Measurements from ENCODE around the gene BCLAF1.

The BCLAF1 gene

GRCh38 chr6:136274062-136274461 is 15.6 kb downstream of the BCLAF1 start:
- Histone ChIP-seq H3K36me3 (ENCODE audit: insufficient read depth) (peaks cover 15% of the 10 kb centered on the region), H3K79me2 (ENCODE audit: insufficient read depth, low read depth) (peaks cover 71% of the 10 kb centered on the region), H3K9ac (no peak overlapping the region), H4K20me1 (ENCODE audit: insufficient read depth) (0 out of 2 replicates have a peak, but pooled peaks cover 11% of the 10 kb centered on the region), H3K27me3 (ENCODE audit: insufficient read depth, low read depth) (no peaks in the 10 kb centered on the region), H2AFZ (ENCODE audit: low read depth) (no peak overlapping the region), H3K4me3 (IDR thresholded peaks at IDR 0.05; ENCODE audit: insufficient read depth, low read depth, low read length) (no peak overlapping the region), H3K4me2 (no peak overlapping the region), H3K27ac (no peak overlapping the region), H3K4me1 (ENCODE audit: low read depth, poor library complexity, severe bottlenecking) (no peaks in the 10 kb centered on the region)
- no peak for TF ChIP-seq CTCF (conservative IDR thresholded peaks at IDR 0.05; ENCODE audit: low read depth, low read length)

- Histone ChIP-seq H3K4me1 (ENCODE audit: low read depth, poor library complexity, severe bottlenecking) (no peaks in the 10 kb centered on the region), H3K9ac (no peak overlapping the region), H3K27me3 (ENCODE audit: insufficient read depth, low read depth) (no peaks in the 10 kb centered on the region), H3K79me2 (ENCODE audit: insufficient read depth, low read depth) (peaks cover 33% of the 10 kb centered on the region; the same call in 1 of the 2 replicates), H3K4me2 (no peak overlapping the region), H4K20me1 (ENCODE audit: insufficient read depth) (peaks cover 12% of the 10 kb centered on the region), H3K27ac (no peak overlapping the region), H2AFZ (ENCODE audit: low read depth) (no peak overlapping the region), H3K4me3 (IDR thresholded peaks at IDR 0.05; ENCODE audit: insufficient read depth, low read depth, low read length) (no peak overlapping the region), H3K36me3 (ENCODE audit: insufficient read depth) (peaks cover 31% of the 10 kb centered on the region)
- TF ChIP-seq CTCF (conservative IDR thresholded peaks at IDR 0.05; ENCODE audit: low read depth, low read length), result no peak
Measured at GRCh38 chr6:136265101-136265500, 24.5 kb downstream of the BCLAF1 start.

GRCh38 chr6:136262940-136263339 is 26.7 kb downstream of the BCLAF1 start:
- no peaks in the 10 kb centered on the region for H3K27me3 ChIP-seq (ENCODE audit: insufficient read depth, low read depth)
- no peak overlapping the region for H3K27ac ChIP-seq
- no peak overlapping the region for H3K4me3 ChIP-seq (IDR thresholded peaks at IDR 0.05; ENCODE audit: insufficient read depth, low read depth, low read length)
- no peak overlapping the region for H3K4me2 ChIP-seq
- no peak for TF ChIP-seq CTCF (conservative IDR thresholded peaks at IDR 0.05; ENCODE audit: low read depth, low read length)
- H4K20me1 ChIP-seq (ENCODE audit: insufficient read depth), result peaks cover 12% of the 10 kb centered on the region
- H3K79me2 ChIP-seq (ENCODE audit: insufficient read depth, low read depth), result peaks cover 20% of the 10 kb centered on the region; the same call in 1 of the 2 replicates
- H3K36me3 ChIP-seq (ENCODE audit: insufficient read depth), result peaks cover 31% of the 10 kb centered on the region
- H3K4me1 ChIP-seq (ENCODE audit: low read depth, poor library complexity, severe bottlenecking), result no peaks in the 10 kb centered on the region
- H3K9ac ChIP-seq, result no peak overlapping the region
- H2AFZ ChIP-seq (ENCODE audit: low read depth), result no peak overlapping the region

GRCh38 chr6:136254851-136255466 is 34.7 kb downstream of the BCLAF1 start:
- Histone ChIP-seq H3K79me2 (ENCODE audit: insufficient read depth, low read depth) (no peaks in the 10 kb centered on the region; the same call in 1 of the 2 replicates), H3K36me3 (ENCODE audit: insufficient read depth) (no peaks in the 10 kb centered on the region), H3K4me2 (no peak overlapping the region), H3K9ac (no peak overlapping the region), H3K27me3 (ENCODE audit: insufficient read depth, low read depth) (no peaks in the 10 kb centered on the region), H3K4me3 (IDR thresholded peaks at IDR 0.05; ENCODE audit: insufficient read depth, low read depth, low read length) (no peak overlapping the region), H3K27ac (no peak overlapping the region), H4K20me1 (ENCODE audit: insufficient read depth) (no peaks in the 10 kb centered on the region; the same call in 1 of the 2 replicates), H3K4me1 (ENCODE audit: low read depth, poor library complexity, severe bottlenecking) (no peaks in the 10 kb centered on the region), H2AFZ (ENCODE audit: low read depth) (no peak overlapping the region)
- no peak for TF ChIP-seq CTCF (conservative IDR thresholded peaks at IDR 0.05; ENCODE audit: low read depth, low read length)
